A204.1 (cell line): Measurements from ENCODE around the gene METTL26.

Source experiments
- FAIRE-seq: peaks from 2 replicates; lab custom pipeline; 2012; peaks lifted over from hg19 to GRCh38; lab: Jason Lieb, UNC

The METTL26 gene

DNA sequence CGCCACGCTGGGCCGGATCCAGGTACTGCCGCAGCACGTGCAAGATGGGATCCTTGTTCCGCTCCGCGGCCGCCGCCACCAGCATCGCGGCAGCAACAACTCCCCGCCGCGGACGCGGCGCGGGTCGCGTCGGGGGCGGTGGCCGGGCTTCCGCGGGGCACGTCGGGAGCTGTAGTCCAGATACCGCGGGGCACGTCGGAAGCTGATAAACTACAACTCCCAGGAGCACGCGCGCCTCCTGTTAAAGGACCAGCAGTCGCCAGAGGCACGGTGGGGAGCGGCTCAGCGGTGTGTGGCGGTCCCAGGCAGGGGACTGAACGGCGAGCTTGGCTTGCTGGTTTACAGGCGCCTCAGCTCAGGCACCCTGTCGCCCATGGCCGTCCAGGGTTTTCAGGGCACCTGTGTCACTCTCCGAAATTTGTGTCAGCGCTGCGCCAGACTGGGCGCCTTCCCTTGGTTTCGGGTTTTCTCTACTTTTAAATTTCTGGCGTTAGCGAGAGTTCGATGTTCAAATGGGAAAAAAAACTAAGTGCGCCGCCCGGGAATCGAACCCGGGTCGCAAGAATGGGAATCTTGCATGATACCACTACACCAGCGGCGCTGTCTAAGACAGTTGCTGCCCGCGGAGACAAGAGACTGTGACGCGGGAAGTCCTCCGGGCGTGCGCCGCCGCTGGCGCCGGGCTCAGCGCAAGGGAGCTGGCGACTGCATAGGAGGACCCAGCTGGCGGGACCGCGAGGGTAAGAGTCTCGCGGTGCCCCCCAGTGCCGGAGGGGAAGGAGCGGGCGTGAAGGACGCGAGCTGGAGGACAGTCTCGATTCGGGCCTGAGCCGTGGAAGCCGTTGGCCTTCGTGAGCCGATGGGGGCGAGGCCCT lies at the start of gene METTL26:
Gene METTL26, minus strand, starts transcription at position 100 of the 875 bp plus-strand sequence. Its CDS starts 15 bp downstream, at position 85.
- FAIRE-seq: no peak

GRCh38 chr16:684961-685696 lies 49.0 kb upstream of the METTL26 start:
- FAIRE-seq: no peak

- FAIRE-seq: no peak
Observed at GRCh38 chr16:684071-684794, 48.1 kb upstream of the METTL26 start, which contains the start of gene JMJD8. Gene JMJD8, minus strand, starts transcription at chr16:684334. Its CDS starts 15 bp downstream, at chr16:684319.

DNA sequence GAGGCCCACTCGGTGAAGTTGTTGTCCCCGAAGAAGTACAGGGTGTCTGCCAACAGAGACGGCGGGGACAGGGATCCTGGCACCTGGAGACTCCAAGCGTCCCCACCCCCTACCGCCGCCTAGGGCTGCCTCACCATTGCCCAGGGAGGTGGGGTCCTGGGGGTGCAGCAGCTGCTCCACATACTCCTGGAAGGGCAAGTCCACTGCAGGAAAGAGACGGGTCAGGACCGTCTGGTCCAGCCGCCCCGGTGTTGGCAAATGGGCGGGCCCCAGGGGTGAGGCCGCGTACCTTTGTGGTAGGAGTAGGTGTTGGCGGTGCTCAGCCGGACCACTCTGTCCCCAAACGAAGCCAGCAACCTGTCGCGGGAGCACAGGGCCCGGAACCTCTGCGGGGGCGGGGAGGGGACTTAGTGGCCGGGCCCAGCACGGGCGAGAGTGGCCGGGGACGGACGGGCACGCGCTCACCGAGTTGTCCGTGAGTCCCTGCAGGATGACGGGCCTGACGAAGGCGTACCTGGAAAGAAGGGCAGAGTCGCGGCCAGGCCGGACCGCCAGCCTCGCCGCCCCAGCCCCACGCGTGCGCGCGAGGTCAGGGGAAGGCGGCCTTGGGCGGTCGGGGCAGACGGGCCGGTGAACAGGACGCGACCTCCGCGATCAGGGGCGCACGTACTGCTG lies 47.4 kb upstream of the METTL26 start:
- no peak for FAIRE-seq

- no peak for FAIRE-seq
Observed at GRCh38 chr16:682493-683395, 46.6 kb upstream of the METTL26 start.

- no peak for FAIRE-seq
Observed at GRCh38 chr16:681746-682427, 45.8 kb upstream of the METTL26 start.

- no peak for FAIRE-seq
Observed at GRCh38 chr16:680967-681745, 45.1 kb upstream of the METTL26 start.

DNA sequence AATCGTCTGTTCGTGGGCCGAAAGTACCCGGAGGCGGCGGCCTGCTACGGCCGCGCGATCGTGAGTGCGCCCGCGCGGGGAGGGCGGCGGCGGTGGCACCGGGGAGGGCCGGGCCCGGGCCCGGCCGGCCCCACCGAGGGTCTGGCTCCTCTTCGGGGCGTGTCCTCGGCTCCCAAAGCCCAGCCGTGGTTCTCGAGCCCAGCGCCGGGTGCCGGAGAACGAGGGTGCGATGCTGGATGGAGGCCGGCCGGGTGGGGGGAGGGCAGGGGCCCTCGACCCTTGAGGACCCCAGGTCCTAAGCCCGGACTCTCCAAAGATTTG lies 44.5 kb upstream of the METTL26 start:
- FAIRE-seq: no peak

DNA sequence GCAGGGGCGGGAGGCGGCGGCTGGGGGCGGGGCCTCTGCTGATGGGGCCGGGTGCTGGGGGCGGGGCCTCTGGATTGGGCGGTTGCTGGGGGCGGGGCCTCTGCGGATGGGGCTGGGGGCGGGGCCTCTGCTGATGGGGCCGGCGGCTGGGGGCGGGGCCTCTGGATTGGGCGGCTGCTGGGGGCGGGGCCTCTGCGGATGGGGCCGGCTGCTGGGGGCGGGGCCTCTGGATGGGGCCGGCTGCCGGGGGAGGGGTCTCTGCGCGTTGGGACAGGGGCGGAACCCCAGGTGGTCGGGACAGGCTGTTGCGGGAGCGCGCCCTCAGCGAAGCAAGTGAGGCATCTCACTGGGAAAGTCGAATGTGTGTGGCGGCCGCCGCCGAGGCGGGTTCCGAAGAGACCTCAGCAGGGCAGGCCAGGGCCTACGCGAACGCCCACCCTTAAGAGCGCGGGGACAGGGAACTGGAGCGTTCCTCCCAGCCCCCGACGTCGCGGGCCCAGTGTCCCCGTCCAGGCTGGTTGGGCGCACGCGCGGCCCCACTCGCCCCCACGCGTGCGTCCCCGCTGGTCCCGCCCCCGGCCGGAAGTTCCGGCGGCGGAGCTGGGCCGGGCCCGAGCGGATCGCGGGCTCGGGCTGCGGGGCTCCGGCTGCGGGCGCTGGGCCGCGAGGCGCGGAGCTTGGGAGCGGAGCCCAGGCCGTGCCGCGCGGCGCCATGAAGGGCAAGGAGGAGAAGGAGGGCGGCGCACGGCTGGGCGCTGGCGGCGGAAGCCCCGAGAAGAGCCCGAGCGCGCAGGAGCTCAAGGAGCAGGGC lies 43.9 kb upstream of the METTL26 start, which contains the start of gene STUB1:
Gene STUB1, plus strand, starts transcription at position 597 of the 811 bp plus-strand sequence. Its CDS starts 116 bp downstream, at position 713.
- FAIRE-seq: no peak

DNA sequence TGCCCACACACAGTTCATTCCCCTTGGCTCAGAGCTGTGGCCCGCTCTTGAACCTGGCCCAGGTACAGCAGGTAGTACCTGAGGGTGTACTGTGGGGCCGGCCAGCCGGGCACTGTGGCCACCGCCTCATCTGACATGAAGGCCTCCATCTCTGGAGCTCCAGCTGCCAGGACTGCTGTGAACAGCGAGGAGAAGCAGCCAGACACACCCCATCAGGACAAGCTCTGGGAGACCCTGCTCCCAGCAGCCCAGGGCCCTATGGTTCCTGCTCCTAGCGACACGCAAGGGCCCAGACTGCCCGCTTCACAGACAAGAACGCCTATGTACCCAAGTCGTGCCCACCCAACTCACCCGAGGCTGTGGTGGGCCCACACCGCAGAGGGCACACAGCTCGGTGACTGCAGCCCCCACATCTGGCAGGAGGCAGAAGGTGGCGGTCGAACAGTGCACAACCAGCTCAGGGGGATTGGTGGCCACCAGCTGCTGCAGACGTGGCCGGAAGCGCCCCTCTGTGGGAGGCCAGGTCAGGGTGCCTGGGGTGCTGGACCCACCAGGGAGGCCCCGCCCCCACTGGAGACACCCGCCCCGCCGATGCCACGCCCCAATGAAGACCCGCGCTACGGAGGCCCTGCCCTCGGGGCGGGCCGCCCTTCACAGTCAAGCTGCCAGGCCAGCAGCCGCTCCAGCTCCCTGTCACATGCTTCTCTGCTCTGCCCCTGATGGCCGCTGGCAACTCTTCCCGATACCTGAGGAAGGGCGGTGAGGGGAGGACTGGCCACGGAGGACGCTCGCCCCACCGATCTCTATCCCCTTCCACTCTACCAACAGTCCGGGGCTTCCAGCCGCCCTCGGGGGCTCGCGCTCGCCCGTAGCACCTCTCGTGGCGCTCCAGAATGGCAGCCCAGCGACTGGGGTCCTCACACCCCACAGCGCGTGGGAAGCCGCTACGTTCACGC lies 43.0 kb upstream of the METTL26 start:
- FAIRE-seq: no peak

DNA sequence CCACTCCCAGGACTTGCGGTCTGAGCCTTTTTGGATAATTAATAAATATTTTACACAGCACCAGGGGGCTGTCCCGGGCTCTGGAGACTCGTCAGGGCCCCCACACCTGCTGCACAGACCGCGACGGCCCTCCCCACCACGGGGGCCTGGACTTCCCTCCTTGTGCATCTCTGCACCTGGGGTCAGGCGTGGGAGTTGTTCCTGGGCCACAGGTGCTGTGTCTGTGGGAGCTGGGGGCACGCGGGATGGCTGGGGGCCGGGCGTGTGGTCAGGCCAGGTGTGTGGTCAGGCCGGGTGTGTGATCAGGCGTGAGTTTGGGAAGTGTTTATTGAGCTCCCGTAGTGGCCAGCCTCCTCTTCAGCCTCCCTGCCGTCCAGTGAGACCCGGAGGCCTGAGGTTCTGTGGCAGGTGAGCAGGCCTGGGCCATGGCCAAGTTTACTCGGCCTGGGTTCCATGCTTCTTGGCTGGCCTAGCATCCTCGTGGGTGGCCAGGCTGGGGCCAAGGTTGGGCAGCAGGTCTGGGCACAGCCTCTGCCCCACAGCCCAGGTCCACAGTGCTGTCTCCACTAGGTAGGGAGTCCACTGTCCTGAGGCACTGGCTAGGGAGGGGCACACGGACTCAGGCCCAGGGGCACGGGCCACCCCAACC lies 42.2 kb upstream of the METTL26 start:
- no peak for FAIRE-seq

DNA sequence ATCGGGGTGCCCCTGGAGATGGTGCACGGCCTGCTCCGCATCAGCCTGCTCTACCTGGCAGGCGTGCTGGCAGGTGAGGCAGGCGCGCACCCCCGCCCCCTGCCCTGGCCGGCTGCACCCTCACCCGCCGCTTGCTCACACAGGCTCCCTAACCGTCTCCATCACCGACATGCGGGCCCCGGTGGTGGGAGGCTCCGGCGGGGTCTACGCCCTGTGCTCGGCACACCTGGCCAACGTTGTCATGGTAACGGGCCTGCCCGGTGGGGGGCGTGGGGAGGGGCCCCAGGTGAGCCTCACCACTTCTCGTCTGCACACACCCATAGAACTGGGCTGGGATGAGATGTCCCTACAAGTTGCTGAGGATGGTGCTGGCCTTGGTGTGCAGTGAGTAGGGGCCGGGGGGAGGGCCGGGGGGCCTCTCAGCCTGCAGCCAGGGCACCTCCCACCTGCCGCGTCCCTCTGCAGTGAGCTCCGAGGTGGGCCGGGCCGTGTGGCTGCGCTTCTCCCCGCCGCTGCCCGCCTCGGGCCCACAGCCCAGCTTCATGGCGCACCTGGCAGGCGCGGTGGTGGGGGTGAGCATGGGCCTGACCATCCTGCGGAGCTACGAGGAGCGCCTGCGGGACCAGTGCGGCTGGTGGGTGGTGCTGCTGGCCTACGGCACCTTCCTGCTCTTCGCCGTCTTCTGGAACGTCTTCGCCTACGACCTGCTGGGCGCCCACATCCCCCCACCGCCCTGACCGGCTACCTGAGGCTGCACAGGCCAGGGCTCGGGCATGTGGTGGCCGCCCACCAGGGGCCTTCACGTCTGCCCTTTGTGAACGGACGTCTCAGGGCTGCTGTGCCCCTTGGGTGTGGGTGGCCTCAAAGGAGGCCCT lies 41.4 kb upstream of the METTL26 start:
- FAIRE-seq: no peak

DNA sequence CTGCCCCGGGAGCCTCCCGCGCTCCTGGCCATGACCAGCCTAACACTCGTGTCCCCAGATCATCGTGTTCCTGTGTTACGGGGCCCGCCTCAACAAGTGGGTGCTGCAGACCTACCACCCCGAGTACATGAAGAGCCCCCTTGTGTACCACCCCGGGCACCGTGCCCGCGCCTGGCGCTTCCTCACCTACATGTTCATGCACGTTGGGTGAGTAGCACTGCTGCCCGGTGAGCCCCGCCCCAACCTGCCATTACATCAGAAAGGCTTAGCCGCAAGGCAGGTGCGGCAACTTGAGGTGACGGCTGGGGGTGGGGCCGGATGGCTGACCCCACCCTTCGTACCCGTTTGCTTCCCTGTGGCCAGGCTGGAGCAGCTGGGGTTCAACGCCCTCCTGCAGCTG lies 40.8 kb upstream of the METTL26 start:
- no peak for FAIRE-seq

DNA sequence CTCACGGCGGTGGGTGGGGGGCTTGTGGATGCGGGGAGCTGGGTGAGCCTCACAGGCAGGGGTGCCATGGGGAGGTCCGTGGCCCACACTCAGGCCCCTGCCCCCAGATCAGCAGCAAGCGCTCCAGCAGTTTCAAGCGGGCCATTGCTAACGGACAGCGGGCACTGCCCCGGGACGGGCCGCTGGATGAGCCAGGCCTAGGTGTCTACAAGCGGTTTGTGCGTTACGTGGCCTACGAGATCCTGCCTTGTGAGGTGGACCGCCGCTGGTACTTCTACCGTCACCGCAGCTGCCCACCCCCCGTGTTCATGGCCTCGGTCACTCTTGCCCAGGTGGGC lies 40.4 kb upstream of the METTL26 start:
- FAIRE-seq: no peak

- no peak for FAIRE-seq
Observed at GRCh38 chr16:675884-676564, 39.9 kb upstream of the METTL26 start.
